HG02885 (cell line): Measurements from ENCODE around the gene COL4A2.

Source experiments
- ATAC-seq: cut with Tn5 transposase; IDR thresholded peaks from one replicate; pipeline ENCODE4 v1.9.1; 2021; ENCODE audit warnings: mild to moderate bottlenecking; ENCODE audit not compliant: unreplicated experiment, poor library complexity

Gene COL4A2

DNA sequence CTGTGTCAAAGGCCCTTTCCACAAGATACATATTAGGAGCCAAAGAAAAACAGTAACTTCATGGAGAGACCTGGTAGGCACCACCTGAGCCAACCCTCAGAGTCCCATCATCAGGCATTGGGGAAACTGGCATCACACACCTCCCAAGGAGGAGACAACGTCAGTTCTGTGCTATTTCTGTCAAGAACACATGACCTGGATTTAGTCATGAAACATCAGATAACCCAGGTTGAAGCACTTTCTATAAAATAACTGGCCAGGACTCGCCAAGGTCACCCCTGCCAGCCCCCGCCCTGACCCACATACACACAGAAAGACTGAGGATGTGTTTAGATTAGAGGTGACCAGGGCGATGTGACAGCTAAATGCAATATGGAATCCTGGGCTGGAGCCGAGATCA lies 35.8 kb upstream of the COL4A2 start:
- ATAC-seq: no peak

GRCh38 chr13:110272227-110272626 lies 34.9 kb upstream of the COL4A2 start:
- ATAC-seq: no peak

- ATAC-seq: no peak
Measured at GRCh38 chr13:110272651-110273050, 34.4 kb upstream of the COL4A2 start.

DNA sequence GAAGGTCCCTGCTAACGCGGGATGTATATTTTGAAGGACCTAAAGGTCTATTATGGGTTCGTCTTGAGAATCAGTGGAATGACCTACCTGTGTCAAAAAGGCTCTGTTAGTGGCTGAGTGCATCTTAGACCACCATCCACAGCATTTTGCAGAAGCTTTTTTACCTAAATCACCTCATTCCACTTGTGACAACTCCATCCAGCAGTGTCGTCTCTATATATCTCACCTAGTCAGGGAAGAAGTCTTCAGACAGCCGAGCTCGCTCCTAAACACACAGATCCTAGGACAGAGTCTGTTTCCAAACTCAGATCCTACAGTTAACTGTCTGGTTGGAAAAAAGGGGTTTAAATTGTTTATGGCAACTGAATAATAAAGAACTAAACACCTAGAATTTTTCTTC lies 33.8 kb upstream of the COL4A2 start:
- ATAC-seq: no peak

GRCh38 chr13:110274687-110275086 lies 32.4 kb upstream of the COL4A2 start:
- ATAC-seq: no peak

DNA sequence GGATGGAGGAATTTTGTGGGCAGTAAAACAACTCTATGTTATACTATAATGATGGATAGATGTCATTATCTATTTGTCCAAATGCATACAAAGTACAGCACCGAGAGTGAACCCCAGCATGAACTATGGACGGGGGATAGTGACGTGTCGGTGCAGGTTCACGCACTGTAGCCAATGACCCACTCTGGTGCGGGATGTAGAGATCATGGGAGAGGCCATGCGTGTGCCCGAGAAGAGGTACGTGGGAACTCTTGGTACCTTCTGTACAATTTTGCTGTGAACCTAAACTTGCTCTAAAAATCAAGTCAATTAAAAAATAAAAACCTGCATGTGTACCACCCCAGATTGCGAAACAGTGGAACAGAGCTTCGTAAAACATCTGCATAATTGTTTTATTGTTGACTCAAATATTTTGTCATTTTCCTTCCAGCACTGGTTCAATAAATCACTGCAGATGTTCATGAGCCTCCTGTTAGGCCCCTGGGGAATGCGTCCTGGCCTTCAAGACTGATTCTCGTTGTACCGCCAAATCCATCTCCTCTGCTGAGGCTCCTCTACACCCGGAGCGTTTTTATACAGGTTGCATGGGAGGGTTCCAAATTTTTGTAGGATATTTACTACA lies 31.0 kb upstream of the COL4A2 start:
- ATAC-seq: no peak

- ATAC-seq: no peak
Measured at GRCh38 chr13:110276553-110276950, 30.5 kb upstream of the COL4A2 start.

DNA sequence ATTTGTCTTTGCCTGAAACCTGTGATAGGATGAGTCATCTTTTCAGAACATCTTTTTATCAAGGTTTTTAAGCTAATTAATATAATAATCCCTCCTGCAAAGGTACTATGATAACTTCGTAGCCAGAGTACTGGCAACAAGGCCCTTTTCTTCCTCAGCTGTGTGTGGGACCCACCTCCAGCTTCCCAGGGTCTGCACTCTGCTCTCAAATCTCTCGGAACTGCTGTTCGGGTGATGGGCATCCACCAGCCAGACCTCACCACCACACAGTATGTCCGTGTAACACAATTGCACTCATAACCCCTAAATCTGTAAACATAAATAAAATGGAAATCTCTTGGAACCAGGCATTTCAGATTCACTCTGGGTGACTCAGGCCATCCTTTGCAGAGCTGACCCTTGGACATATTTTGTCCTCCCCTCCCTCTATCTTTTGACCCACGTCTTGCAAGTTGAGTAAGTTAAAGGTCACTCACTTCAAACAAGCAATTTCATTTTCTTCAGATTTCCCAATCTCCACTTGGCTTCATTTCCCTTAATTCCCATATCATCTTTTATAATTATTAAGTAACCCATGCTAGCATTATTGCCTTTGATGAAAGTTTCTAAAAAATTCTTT lies 29.6 kb upstream of the COL4A2 start:
- ATAC-seq: no peak

GRCh38 chr13:110278859-110279258 lies 28.2 kb upstream of the COL4A2 start:
- ATAC-seq: no peak

- ATAC-seq: no peak
Measured at GRCh38 chr13:110279684-110280083, 27.4 kb upstream of the COL4A2 start.

DNA sequence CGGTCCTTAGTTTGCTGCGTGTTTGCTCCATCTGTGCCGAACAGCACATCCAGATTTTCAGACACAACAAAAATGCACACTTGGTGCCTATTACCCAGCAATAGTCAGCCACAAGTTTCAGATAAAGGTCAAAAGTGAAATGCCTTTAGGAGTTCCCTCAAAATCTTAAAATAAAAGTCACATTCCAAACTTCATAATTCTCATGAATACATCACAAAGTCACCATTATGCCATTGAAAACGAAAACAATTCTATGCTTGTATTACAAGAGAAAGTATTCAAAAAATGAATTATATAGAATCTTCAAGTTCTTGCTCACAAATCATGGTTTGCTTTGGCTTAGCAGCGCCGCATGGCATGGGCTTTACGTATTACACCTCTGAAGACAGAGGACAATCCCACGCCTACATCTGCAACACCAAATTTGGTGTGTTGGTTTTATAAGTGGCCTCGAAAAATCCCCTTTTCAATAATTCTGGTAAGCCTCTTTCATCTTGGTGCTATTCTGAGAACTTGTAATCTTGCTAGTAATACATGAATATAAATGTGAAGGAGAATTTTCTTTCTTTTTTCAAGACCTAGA lies 26.8 kb upstream of the COL4A2 start:
- no peak for ATAC-seq

DNA sequence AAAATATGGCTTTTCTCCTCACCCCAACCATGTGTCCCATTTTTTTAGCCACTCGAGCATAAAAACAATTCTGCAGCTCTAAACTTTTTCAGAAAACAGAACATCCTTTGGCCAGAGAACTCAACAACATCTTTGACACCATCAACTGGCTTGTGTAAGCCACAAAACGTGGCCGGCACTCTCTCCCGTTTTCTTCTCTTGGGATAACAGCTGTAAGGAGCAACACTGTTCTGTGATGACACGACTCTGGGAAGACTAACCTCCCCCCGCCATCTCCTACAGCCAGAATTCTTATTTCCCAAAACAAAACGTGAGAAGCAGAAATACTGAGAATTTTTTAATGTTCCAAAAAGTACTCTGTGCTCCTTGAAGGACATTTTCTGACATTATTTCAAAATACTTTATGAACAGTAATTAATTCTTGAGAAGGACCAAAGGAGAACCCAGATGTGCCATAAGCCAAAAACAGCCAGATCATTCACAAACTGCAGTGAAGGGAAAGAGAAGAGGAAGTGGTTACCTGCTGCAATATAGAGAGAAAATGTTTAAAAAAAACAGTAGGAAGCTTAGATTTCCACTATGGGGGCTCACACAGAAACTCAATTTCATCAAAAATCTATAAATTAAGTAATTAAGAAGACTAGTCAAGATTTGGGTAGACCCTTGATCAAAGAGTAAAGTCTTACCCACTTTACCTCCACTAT lies 25.9 kb upstream of the COL4A2 start:
- no peak for ATAC-seq

GRCh38 chr13:110281736-110282135 lies 25.3 kb upstream of the COL4A2 start:
- ATAC-seq: no peak

GRCh38 chr13:110282316-110282841 lies 24.7 kb upstream of the COL4A2 start:
- ATAC-seq: no peak

DNA sequence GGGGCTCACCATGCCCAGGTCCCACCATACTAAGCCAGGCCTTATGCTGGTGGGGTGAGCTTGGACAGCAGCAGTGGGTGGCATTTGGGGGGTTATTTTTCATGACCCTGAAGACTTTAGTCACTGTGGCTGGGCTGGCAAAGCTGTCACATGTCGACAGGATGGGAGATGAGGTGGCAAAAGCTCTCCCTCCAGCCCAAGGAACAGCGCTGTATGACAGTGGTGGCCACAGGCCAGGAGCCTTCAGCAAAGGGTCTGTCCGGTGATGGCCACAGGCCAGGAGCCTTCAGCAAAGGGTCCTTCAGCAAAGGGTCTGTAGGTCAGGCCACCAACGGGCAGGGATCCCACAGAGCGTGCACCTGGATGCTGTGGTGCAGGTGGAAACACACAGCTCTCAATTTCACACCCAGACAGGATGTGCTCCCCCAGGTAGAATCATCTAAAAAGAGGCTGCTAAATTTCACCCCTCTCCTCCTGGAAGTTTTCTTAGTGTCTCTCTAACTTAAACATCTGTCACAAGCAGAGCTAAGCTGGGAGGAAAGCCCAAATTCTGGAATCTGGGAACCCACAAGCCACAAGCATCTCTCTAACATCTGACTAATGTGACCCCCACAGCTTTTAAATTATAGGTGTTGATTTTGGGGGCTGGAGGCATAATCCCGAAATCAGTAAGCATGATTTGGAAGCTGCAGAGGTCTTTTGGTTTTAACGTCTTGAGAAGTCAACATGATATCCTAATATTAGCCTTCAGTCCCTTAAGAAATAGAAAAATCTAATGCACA lies 23.2 kb upstream of the COL4A2 start:
- no peak for ATAC-seq

DNA sequence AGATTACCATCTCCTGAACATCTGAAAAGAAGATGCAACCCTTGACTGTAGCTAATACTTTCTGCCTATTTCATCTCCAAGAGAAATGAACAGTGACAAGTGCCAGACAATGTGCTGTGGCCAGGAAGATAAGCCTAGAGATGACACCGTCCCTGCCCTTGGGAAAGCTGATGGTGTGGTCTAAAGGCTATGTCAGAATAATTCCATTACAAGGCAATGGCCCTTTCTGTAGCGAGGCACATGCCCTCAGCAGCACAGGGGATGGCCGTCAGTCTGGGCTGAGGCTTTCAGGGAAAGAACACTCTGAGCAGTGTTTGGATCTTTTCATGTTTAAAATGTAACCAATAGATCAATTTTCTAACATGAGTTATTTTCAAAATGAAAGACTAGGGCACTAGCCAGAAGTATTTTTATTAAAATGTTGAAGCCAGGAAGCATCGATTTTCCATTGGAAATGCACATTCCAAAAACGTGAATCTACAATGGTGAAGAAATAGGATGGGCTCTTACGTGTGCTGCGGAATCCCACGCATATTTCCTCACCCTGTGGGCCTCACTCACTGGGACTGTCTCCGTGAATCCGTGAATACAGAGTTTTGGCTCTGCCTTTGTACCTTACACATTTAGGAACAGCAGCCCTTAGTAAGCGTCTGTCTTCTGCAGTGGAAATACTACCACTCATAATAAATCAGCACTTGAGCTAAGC lies 22.2 kb upstream of the COL4A2 start:
- ATAC-seq: no peak

GRCh38 chr13:110285991-110286832 lies 20.9 kb upstream of the COL4A2 start:
- no peak for ATAC-seq

- no peak for ATAC-seq
Measured at GRCh38 chr13:110286833-110287819, 20.0 kb upstream of the COL4A2 start.
